Mucosa of descending colon (tissue), 3 donors: Measurements from ENCODE around the gene OR2H2. TPM values are rescaled to one million over a fixed set of nuclear protein-coding genes. Genes with fewer than 3 reads are reported as not detected.

Source experiments
- ATAC-seq: fragments of 200-7000 bp; cut with Tn5 transposase; one replicate; pipeline ENCODE4 v1.9.1; 2020; ENCODE audit warnings: mild to moderate bottlenecking, moderate library complexity
- DNase-seq, 3 donors: peaks; one replicate each; pipeline ENCODE4 v3.0.0-alpha.2; 2020
- H3K36me3 ChIP-seq: fragments of 200-600 bp; one replicate; pipeline ENCODE4 v1.8.0; 2021; ENCODE audit warnings: low read depth, mild to moderate bottlenecking
- H3K4me1 ChIP-seq: fragments of 200-600 bp; one replicate; pipeline ENCODE4 v1.8.0; 2021; ENCODE audit warnings: low read depth, mild to moderate bottlenecking
- H3K4me3 ChIP-seq: fragments of 200-600 bp; one replicate; pipeline ENCODE4 v1.8.0; 2021; ENCODE audit warnings: mild to moderate bottlenecking
- H3K9me3 ChIP-seq: fragments of 200-600 bp; one replicate; pipeline ENCODE4 v1.8.0; 2021; ENCODE audit warnings: mild to moderate bottlenecking
- CTCF ChIP-seq: fragments of 200-600 bp; IDR thresholded peaks from one replicate; pipeline ENCODE4 v1.8.0; 2022; ENCODE audit warnings: antibody characterized with exemption, mild to moderate bottlenecking
- intact Hi-C, 2 donors: fragments of 100-400 bp; cut with DNase I in 1 of 2; cut with micrococcal nuclease in 1 of 2; formaldehyde crosslinking; loops; one replicate each; pipeline versions ENCODE4 v1.11.0 to v1.11.1; 2022; cut with DNase I, micrococcal nuclease
- total RNA-seq, 3 donors: library from RNA; stranded (reverse); fragmentation: NEBNext Ultra II Directional in 2 of 3; extraction: Animal tissue kit (Norgen Biotek cat#: 25700) in 2 of 3; gene quantifications; one replicate each; pipeline versions ENCODE4 v1.2.1 to v1.2.4, GENCODE V29; 2021 to 2023
- donor health status: DM: no; HTN: no; CAD: no; lungs with moderate emphysema.
- donor health status: DM: no; HTN: no; CAD: no.
- donor health status: DM: no; HTN: yes; CAD: no.

The OR2H2 gene
- total RNA-seq, 3 donors from 2014 or later, result not detected

- Histone ChIP-seq H3K4me3 (no peak overlapping the region), H3K9me3 (no peaks in the 10 kb centered on the region), H3K4me1 (no peaks in the 10 kb centered on the region), H3K36me3 (no peaks in the 10 kb centered on the region)
- intact Hi-C loops, result no loop called here
- DNase-seq (no peak), ATAC-seq (no peak)
- no peak for TF ChIP-seq CTCF
Measured at GRCh38 chr6:29576056-29576455, 8.9 kb upstream of the OR2H2 start.

- no peak for ATAC-seq
- H3K4me3 ChIP-seq, result no peak overlapping the region
- DNase-seq, result no peak
- no peaks in the 10 kb centered on the region for H3K4me1 ChIP-seq
- no peak for TF ChIP-seq CTCF
- H3K9me3 ChIP-seq, result no peaks in the 10 kb centered on the region
- intact Hi-C loops, result no loop called here
- H3K36me3 ChIP-seq, result no peaks in the 10 kb centered on the region
Measured at GRCh38 chr6:29577544-29577943, 7.4 kb upstream of the OR2H2 start.

DNA sequence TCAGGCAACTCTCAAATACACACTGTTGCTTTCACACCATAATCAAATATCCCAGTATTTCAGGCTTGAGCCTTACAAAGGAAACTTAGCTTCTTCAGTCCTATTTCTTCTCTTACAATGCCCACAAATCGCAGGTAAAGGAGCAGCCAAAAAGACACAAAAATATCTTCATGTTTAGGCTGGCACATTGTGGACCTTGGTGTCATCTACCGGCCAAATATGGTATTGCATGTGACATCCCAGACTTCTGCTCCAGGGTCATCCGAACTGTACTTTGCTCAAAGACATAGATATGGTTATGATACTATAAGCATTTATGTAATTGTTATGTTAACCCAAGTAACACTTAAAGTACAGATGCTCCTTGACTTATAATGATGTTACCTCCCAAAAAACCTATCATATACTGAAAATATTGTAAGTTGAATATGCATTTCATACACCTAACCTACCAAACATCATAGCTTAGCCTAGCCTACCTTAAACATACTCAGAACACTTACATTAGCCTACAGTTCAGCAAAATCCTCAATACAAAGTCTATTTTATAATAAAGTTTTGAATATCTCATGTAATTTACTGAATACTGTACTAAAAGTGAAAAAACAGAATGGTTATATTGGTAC is 4.6 kb downstream of the OR2H2 start:
- DNase-seq (peak in 1 of 3 donors; percentile 75), ATAC-seq (peak; percentile 75)
- no peak overlapping the region for H3K4me3 ChIP-seq

DNA sequence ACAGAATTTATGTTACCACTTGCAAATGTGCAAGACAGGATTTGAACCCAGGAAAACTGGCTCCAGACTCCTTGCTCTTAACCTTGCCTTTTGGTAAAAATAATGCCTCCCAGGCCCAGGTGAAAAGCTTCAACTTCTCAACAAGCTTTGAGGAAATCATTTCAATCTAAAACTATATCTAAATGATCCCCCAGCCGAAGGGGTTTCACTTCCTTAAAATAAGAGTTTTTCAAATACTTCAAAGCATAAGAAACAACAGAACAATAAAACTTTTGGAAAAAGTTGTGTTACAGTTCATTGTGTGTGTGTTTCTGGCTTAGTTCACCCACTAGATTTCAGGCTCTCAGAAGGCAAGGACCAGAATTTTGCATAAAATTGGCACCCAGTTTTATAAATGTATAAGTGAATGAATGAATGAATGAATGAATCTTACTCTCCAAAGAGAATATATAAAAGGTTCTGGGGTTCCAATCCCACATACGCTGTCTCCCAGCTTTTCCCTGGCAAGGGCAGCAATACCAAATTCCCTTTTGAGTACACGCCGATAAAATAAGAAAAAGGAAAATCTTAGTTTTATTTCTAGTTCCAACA is 5.4 kb downstream of the OR2H2 start:
- Histone ChIP-seq H3K9me3 (no peaks in the 10 kb centered on the region), H3K36me3 (no peaks in the 10 kb centered on the region), H3K4me3 (no peak overlapping the region), H3K4me1 (no peaks in the 10 kb centered on the region)
- intact Hi-C loops, result no loop called here
- ATAC-seq (no peak), DNase-seq (no peak)
- TF ChIP-seq CTCF, result no peak

More for the DNA sequence above, 4.6 kb downstream of the OR2H2 start:
- peak; percentile 92 for TF ChIP-seq CTCF
- Histone ChIP-seq H3K4me1 (no peaks in the 10 kb centered on the region), H3K36me3 (no peaks in the 10 kb centered on the region), H3K9me3 (no peaks in the 10 kb centered on the region)
- intact Hi-C loops, result loop anchor here in 1 of 2 donors (5.0 kb wide), 1 partner anchor 907 kb away; no protein-coding TSS in a partner anchor

DNA sequence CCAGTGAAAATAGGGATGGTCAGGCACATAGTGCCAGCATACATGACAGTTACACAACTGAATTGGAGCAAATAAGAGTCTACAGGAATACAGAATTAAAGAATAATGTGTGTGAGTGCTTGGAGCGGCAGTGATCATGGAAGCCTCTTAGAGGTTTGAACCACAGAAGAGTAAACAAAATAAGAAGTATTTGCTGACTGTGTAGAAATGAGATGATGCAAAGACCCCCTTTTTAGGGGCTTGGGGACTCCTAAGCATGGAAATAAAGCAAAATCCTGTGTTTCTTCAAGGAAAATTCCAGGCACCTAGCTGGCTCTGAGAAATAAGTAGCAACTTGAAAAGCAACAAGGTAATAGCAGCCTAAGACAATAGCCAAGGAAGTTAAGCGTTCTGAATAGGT is 6.8 kb downstream of the OR2H2 start:
- H3K36me3 ChIP-seq, result no peaks in the 10 kb centered on the region
- no peaks in the 10 kb centered on the region for H3K9me3 ChIP-seq
- ATAC-seq (no peak), DNase-seq (no peak)
- H3K4me1 ChIP-seq, result no peaks in the 10 kb centered on the region
- no peak overlapping the region for H3K4me3 ChIP-seq
- no peak for TF ChIP-seq CTCF
- intact Hi-C loops, result no loop called here
